HEK293T (cell line): ENCODE results near the gene EDIL3.
A peak's percentile ranks its signal among the peaks of the same experiment; 100 is the strongest.

Source experiments
- CTCF ChIA-PET: fragments of 350-600 bp; formaldehyde crosslinking; extraction: SDS; loops from one replicate; lab custom pipeline; 2021; ENCODE audit warnings: antibody characterized with exemption, inconsistent platforms; lab: Yijun Ruan, JAX
- POLR2A ChIA-PET: fragments of 350-600 bp; formaldehyde crosslinking; extraction: SDS; loops from one replicate; lab custom pipeline; 2020; ENCODE audit warnings: antibody characterized with exemption, inconsistent platforms; lab: Yijun Ruan, JAX
- DNase-seq: peaks from one replicate; pipeline ENCODE4 v3.0.0; 2012; ENCODE audit warnings: mixed read lengths; ENCODE audit errors: extremely low spot score
- ARNT ChIP-seq: fragments of 450-650 bp; IDR thresholded peaks from 2 replicates; pipeline ENCODE4 v1.6.1; 2017; ENCODE audit warnings: mild to moderate bottlenecking
- BHLHE40 ChIP-seq: fragments of 450-650 bp; IDR thresholded peaks from 2 replicates; pipeline ENCODE4 v1.6.1; 2016; ENCODE audit warnings: mild to moderate bottlenecking, moderate library complexity, borderline replicate concordance
- CTBP1 ChIP-seq: fragments of 450-650 bp; IDR thresholded peaks from 2 replicates; pipeline ENCODE4 v1.6.1; 2016; ENCODE audit warnings: borderline replicate concordance
- ELF4 ChIP-seq: fragments of 450-650 bp; IDR thresholded peaks from 2 replicates; pipeline ENCODE4 v1.6.1; 2017; ENCODE audit warnings: antibody characterized with exemption
- FOXA1 ChIP-seq: fragments of 450-650 bp; IDR thresholded peaks from 2 replicates; pipeline ENCODE4 v1.6.1; 2016; ENCODE audit warnings: mild to moderate bottlenecking
- FOXK2 ChIP-seq: fragments of 450-650 bp; IDR thresholded peaks from 2 replicates; pipeline ENCODE4 v1.6.1; 2016; ENCODE audit warnings: mild to moderate bottlenecking
- FOXM1 ChIP-seq: fragments of 450-650 bp; IDR thresholded peaks from 2 replicates; pipeline ENCODE4 v1.6.1; 2017; ENCODE audit warnings: mild to moderate bottlenecking, borderline replicate concordance
- HDGF ChIP-seq: fragments of 450-650 bp; IDR thresholded peaks from 2 replicates; pipeline ENCODE4 v1.6.1; 2017; ENCODE audit warnings: antibody characterized with exemption, borderline replicate concordance
- L3MBTL2 ChIP-seq: fragments of 450-650 bp; conservative IDR thresholded peaks from 2 replicates; pipeline ENCODE4 v1.6.1; 2016; ENCODE audit warnings: mild to moderate bottlenecking
- LEF1 ChIP-seq: fragments of 450-650 bp; IDR thresholded peaks from 2 replicates; pipeline ENCODE4 v1.6.1; 2017; ENCODE audit warnings: mild to moderate bottlenecking, borderline replicate concordance
- NFRKB ChIP-seq: fragments of 450-650 bp; IDR thresholded peaks from 2 replicates; pipeline ENCODE4 v1.6.1; 2016; ENCODE audit warnings: mild to moderate bottlenecking, moderate library complexity
- SP1 ChIP-seq: fragments of 450-650 bp; IDR thresholded peaks from 2 replicates; pipeline ENCODE4 v1.6.1; 2017
- SUZ12 ChIP-seq: fragments of 450-650 bp; IDR thresholded peaks from 2 replicates; pipeline ENCODE4 v1.6.1; 2016; ENCODE audit warnings: mild to moderate bottlenecking
- TARDBP ChIP-seq: fragments of 450-650 bp; IDR thresholded peaks from 2 replicates; pipeline ENCODE4 v1.6.1; 2016
- ZNF384 ChIP-seq: fragments of 450-650 bp; IDR thresholded peaks from 2 replicates; pipeline ENCODE4 v1.6.1; 2016
- TF ChIP-seq, protein P1 (sequence below): fragments of 450-650 bp; IDR thresholded peaks from 2 replicates; pipeline ENCODE4 v1.6.1; 2016

EDIL3 gene

DNA sequence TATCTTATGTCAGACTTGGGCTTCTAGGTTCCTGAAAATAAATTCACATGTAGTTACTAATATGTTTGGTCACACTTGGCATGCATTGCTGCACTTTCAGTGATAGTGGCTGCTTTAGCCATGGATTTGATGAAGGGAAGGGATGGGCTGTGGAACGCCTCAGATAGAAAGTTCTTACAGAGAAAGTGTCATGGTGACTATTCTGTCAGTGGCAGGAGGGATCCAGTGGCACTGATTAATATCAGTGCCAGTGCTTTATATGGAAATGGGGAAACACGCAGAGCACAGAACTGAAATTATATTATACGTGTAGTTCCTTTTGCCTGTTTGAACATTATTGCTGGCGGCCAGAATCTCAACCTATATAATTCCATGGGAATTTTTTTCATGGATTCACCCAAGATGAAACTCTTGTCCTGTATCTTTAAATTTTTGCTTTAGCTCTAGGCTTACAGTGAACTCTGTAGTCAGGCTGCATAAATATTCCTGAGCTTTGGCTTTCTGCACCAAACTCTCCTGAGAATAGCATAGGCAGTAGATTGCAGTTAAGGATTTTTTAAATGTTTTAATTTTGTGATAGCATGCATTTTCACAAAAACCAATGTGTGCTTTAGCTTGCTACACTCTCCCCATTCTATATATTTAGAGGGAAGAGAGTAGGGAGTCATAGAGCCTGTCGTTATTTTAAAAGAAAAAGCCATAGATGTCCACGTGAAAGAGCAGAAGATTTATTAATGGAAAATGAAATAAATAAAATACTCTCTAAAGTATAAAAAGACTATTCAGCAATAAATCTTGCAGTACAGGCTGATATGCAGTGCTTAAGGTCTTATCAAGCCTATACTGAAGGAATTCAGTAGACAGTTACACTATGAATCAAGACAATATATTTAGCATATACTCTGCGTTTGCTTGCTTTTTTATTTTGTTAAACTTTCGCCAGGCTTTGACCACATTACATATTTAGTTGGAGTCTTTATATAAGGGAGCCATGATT lies 98.7 kb downstream of the EDIL3 start:
- ChIA-PET POLR2A (no interaction called here), CTCF (no interaction called here)
- no peak for DNase-seq
- no peak for TF ChIP-seq FOXA1
- no peak for TF ChIP-seq ELF4
- no peak for TF ChIP-seq LEF1
- no peak for TF ChIP-seq CTBP1
- TF ChIP-seq ZNF384, result no peak
- TF ChIP-seq, protein P1, sequence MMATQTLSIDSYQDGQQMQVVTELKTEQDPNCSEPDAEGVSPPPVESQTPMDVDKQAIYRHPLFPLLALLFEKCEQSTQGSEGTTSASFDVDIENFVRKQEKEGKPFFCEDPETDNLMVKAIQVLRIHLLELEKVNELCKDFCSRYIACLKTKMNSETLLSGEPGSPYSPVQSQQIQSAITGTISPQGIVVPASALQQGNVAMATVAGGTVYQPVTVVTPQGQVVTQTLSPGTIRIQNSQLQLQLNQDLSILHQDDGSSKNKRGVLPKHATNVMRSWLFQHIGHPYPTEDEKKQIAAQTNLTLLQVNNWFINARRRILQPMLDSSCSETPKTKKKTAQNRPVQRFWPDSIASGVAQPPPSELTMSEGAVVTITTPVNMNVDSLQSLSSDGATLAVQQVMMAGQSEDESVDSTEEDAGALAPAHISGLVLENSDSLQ, result no peak
- TF ChIP-seq FOXK2, result no peak
- TF ChIP-seq BHLHE40, result no peak
- TF ChIP-seq TARDBP, result no peak

DNA sequence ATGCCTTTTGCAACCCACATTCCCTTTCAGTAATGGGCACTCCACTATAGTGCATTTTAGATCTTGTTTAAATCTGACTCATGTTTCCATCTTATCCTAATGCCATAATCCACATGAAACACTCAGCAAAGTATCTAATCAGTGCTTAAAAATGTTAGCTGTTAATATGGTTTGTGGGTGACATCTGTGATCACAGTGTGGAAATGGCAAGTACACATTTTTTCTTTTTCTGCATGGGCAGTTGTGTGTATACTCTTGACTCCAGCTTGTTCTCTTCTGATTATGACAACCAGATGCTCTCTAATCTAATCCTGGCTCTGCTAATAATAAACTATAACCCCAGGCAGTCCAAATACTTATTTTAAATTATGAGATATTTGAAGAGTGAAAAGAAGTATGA lies 103.3 kb downstream of the EDIL3 start:
- ChIA-PET CTCF (no interaction called here), POLR2A (no interaction called here)
- no peak for TF ChIP-seq NFRKB
- no peak for TF ChIP-seq FOXK2
- TF ChIP-seq ZNF384, result no peak
- TF ChIP-seq LEF1, result no peak
- no peak for TF ChIP-seq BHLHE40
- no peak for TF ChIP-seq FOXA1
- TF ChIP-seq, protein P1, result no peak
- no peak for DNase-seq

DNA sequence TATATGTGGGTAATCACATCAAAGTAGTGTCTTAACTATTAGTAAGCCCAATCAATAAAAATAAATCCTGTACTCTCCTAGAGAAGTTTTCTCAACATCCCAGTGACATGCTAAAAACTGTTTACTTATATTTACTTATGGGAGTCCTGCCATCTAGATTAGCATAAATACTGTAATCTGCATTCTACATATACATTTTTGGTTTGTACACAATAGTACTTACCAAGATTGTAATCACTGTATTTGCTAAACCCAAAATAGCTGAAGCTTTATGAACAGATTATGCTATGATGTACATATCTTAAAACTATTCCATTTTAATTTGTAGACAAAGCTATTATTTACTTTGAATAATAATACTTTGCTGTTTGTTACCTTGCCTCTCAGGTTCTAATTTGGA lies 105.4 kb downstream of the EDIL3 start:
- ChIA-PET POLR2A (no interaction called here), CTCF (no interaction called here)
- DNase-seq, result no peak
- no peak for TF ChIP-seq SUZ12
- TF ChIP-seq SP1, result no peak
- no peak for TF ChIP-seq ELF4
- no peak for TF ChIP-seq L3MBTL2
- no peak for TF ChIP-seq NFRKB
- TF ChIP-seq TARDBP, result no peak
- TF ChIP-seq BHLHE40, result no peak

DNA sequence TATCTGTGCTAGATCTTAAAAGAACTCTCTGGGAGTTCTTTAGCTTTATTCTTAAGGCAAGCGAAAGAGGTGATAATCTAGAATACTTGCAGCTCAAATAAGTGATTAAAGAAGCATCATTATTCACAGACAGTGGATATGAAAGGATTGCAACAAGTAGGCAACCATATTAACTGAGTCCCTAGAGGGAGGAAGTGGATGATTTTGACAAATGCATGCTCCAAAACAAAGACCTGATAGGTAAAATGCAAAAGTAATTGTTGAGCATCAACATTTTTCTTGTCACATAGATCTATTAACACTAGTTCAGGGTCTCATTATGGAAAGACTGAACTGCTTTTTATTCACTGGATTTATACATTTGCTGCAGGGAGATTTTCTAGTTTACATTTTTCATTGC lies 109.1 kb downstream of the EDIL3 start:
- DNase-seq, result no peak
- ChIA-PET CTCF (interaction anchor here (0.7 kb wide), 2 partner anchors 14 to 1901 kb away, joined by 3 read pairs; no protein-coding TSS in a partner anchor), POLR2A (interaction anchor here (0.7 kb wide), 1 partner anchor 14 kb away, joined by 3 read pairs; no protein-coding TSS in a partner anchor)
- TF ChIP-seq CTBP1 (no peak), ELF4 (no peak)

DNA sequence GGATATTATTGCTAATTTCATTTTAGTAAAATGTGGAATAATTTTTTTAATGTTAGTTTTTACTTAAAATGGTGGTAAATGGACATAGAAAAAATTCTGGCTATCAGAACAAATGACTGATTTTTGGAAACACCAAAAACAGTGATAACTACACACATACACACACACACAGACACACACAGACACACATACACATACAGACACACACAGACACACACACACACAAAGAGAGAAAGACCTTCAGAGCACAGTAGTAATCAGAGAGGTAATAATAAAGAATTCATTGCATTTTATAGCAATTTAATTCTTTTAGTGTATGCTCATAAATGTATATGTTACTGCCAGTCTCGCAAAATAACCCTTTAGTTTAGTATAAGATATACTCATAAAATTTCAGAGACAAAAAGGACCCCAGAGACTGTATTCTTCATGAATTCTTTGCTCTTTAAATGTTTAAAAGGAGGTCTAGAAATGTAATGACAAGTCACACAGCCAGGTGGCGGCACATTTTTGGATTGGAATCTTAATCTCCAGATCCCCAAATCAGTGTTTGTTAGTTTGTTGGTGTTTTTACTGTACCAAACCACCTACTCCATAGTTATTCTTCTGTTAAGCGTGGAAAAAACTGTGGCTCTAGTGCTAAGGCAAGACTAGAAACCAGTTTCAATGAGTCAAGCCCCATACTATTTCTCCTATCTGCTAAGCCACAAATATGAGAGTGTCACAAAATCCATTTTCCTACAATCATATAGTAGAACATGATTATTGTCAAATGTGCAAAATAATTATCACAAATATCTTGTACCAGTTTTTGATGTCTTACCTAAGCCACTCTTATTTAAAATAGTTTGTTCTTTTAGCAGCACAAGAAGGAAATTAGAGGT lies 109.9 kb downstream of the EDIL3 start:
- ChIA-PET CTCF (interaction anchor here (0.7 kb wide), 1 partner anchor 15 kb away, joined by 3 read pairs; no protein-coding TSS in a partner anchor), POLR2A (no interaction called here)
- DNase-seq, result peak; percentile 23
- TF ChIP-seq L3MBTL2, result no peak
- TF ChIP-seq, protein P1, result no peak
- no peak for TF ChIP-seq FOXM1
- no peak for TF ChIP-seq ARNT
- TF ChIP-seq FOXK2, result no peak
- TF ChIP-seq LEF1, result no peak
- no peak for TF ChIP-seq BHLHE40
- TF ChIP-seq ELF4, result no peak
- TF ChIP-seq TARDBP, result no peak
- no peak for TF ChIP-seq SP1

DNA sequence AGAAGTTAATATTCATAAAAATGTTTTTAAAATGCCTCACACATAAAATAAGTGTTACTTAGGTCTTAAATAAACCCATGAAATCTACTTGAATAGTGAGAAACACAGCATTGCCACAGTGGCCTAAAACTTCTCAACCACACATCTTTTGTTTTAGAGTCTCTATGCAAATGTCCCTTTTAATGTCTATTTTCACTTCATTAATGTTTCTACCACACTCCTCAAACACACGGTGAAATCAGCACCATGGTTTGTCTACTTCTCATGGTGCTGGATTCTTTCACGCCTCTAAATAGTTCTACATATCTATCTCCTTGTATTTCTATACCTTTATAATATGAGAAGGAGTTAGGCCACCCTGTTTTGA lies 111.2 kb downstream of the EDIL3 start:
- TF ChIP-seq, protein P1, result no peak
- TF ChIP-seq L3MBTL2 (no peak), HDGF (no peak), TARDBP (no peak), CTBP1 (no peak)
- ChIA-PET CTCF (no interaction called here), POLR2A (no interaction called here)
- DNase-seq, result no peak
